ENCODE data around the gene CARS1.

Gene CARS1

DNA sequence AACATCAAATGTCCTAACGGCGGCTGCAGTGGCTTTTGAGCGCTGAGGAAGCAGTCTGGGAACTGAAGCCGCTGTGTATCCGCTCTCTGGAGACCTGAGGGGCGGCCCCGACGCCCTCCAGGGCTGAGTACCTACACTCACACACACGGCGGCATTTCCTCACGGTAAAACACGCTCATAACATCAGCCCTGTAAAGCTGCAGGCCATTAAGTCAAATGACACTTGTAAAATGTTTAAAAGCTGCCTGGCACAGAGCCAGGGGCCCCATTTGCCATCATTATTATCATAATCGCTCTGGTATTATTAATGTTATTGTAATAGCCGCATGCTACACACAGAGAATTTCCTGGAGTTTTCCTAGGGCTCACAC is 5.1 kb downstream of the CARS1 start:
- no peak for TF ChIP-seq FOXP2 (optimal IDR thresholded peaks at IDR 0.05; ENCODE audit: borderline replicate concordance, extremely low read depth, extremely low read length, insufficient read depth)
- TF ChIP-seq POLR2AphosphoS5 (IDR thresholded peaks at IDR 0.05; ENCODE audit: low read depth, low read length) = no peak; the same call in 1 of the 2 replicates
- TF ChIP-seq, protein P1, sequence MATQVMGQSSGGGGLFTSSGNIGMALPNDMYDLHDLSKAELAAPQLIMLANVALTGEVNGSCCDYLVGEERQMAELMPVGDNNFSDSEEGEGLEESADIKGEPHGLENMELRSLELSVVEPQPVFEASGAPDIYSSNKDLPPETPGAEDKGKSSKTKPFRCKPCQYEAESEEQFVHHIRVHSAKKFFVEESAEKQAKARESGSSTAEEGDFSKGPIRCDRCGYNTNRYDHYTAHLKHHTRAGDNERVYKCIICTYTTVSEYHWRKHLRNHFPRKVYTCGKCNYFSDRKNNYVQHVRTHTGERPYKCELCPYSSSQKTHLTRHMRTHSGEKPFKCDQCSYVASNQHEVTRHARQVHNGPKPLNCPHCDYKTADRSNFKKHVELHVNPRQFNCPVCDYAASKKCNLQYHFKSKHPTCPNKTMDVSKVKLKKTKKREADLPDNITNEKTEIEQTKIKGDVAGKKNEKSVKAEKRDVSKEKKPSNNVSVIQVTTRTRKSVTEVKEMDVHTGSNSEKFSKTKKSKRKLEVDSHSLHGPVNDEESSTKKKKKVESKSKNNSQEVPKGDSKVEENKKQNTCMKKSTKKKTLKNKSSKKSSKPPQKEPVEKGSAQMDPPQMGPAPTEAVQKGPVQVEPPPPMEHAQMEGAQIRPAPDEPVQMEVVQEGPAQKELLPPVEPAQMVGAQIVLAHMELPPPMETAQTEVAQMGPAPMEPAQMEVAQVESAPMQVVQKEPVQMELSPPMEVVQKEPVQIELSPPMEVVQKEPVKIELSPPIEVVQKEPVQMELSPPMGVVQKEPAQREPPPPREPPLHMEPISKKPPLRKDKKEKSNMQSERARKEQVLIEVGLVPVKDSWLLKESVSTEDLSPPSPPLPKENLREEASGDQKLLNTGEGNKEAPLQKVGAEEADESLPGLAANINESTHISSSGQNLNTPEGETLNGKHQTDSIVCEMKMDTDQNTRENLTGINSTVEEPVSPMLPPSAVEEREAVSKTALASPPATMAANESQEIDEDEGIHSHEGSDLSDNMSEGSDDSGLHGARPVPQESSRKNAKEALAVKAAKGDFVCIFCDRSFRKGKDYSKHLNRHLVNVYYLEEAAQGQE (IDR thresholded peaks at IDR 0.05; ENCODE audit: insufficient read depth in 1 of 2, low read depth in 2 of 2, low read length in 2 of 2) = no peak
- TF ChIP-seq TAF1 (IDR thresholded peaks at IDR 0.05; ENCODE audit: borderline replicate concordance, insufficient read depth, low read length) = no peak
- TF ChIP-seq SIN3A (IDR thresholded peaks at IDR 0.05; ENCODE audit: borderline replicate concordance, insufficient read depth, low read length) = no peak

DNA sequence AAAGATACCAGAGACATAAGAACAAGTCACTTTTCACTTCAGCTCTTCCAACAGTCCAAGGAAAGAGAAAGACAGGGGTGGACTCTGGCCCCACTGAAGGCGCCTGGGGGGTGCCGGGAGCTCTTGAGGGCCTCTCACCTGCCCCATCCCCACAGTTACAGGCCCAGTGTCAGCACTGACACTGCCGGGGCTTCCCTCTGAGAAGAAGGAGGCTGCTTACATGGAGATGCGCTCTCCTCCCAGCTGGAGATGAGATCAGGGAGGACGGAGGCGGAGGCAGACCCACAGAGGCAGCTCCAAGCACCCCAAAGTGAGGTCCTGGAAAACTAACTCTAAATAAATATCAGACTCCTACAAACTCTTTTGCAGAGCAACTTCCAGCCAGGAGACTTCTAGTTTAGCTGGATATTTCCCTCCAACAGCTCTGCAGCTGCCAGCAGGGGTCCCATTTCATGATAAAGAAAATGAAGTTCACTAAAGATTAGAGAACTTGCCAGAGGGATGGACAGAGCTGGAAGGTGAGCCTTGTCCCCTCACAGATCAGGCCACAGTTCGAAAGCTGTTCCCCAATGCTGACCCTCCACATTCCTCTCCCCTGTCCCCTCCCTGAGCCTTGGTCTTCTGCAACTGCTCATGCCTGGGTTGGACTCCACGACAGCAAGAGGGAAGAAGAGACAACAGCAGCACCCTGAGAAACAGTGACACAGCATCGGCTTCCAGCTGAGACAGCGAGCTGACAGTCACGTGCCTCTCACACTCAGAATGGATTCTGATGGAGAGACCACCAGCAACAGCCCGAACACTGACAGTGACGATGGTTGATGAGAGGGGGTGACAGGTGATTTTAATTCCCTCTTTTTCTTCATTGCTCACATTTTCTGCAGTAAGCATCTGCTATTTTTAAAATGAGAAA is 5.8 kb downstream of the CARS1 start:
- TF ChIP-seq SIN3A (IDR thresholded peaks at IDR 0.05; ENCODE audit: borderline replicate concordance, insufficient read depth, low read length) = no peak
- TF ChIP-seq, protein P1 (IDR thresholded peaks at IDR 0.05; ENCODE audit: insufficient read depth in 1 of 2, low read depth in 2 of 2, low read length in 2 of 2) = no peak
- TF ChIP-seq POLR2AphosphoS5 (IDR thresholded peaks at IDR 0.05; ENCODE audit: low read depth, low read length) = no peak
- no peak for TF ChIP-seq FOXP2 (optimal IDR thresholded peaks at IDR 0.05; ENCODE audit: borderline replicate concordance, extremely low read depth, extremely low read length, insufficient read depth)
- no peak for TF ChIP-seq TAF1 (IDR thresholded peaks at IDR 0.05; ENCODE audit: borderline replicate concordance, insufficient read depth, low read length)

DNA sequence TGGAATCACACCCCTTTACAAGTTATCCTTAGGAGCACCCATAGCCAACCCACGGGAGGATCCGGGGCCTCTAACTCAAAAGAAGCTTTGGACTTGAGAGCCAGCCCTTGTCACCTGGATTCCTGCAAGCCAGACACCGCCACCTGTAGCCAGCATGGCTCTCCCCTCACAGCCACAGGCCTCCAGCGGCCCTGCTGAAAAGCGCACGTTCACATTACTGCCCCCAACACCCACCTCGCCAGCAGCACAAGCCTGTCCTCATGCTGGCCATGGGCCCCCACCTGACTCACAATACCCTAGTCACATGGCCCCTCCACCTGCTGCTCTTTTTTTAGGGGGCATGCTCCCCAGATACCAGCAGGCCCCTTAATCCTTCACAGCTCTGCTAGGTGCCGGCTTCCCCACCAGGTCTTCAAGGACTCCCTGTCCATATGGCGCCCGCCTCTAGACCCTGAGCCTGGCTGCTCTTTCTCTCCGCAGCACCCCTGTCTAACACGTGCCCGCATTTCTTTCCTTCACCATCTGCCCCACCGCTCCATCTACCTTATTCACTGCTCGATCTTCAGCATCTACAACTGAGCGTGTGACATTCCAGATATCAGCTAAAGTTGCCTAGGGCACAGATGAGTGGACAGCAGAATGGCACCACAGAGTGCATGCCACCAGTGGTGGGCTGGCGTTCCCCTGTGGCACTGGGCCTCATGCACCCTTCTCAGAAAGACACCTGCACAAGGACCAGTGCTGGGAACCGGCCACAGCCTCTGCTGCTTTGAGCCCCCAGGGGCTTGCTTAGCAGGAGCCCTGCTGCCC is 6.6 kb downstream of the CARS1 start:
- TF ChIP-seq POLR2AphosphoS5 (IDR thresholded peaks at IDR 0.05; ENCODE audit: low read depth, low read length) = no peak

DNA sequence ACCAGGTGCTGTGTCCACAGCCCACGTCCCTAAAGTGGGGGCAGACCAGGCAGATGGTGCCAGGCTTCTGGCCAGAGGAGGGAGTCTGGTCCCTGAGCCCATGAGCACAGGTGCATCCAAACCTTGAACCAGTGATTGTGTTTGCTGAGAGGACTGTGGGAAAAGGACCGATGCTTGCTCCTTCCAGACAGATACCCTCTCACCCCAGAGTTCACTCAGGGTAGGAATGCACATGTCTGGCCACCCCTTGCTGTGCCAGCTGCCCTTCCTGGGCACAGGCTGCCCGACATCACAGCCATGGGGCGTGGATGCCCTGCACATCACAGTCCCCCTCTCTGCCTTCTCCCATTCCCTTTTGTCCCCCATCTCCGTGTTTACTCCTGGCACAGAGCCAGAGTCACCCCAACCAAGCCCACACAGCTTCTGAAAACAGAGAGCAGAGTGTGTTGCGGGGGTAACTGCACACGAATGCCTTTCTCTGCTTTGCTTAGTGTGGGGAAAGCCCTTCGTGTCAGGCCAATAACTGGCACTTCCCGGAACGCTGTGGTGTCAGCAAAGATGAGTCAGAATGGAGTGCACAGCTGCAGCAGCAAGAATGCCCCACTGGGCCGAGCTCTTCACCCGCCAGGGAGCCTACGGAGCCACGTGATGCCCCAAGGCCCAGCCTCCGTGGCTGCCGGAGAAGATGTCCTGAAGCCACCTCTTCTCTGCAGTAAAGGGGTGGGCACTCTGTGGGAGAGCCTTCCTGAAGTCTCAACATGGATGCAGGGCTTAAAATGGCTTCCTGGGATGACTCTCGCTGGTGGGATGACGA is 7.6 kb downstream of the CARS1 start:
- TF ChIP-seq FOXP2 (optimal IDR thresholded peaks at IDR 0.05; ENCODE audit: borderline replicate concordance, extremely low read depth, extremely low read length, insufficient read depth) (peak; percentile 68), TAF1 (IDR thresholded peaks at IDR 0.05; ENCODE audit: borderline replicate concordance, insufficient read depth, low read length) (peak; percentile 34; the same call in 1 of the 2 replicates), SIN3A (IDR thresholded peaks at IDR 0.05; ENCODE audit: borderline replicate concordance, insufficient read depth, low read length) (no peak), POLR2AphosphoS5 (IDR thresholded peaks at IDR 0.05; ENCODE audit: low read depth, low read length) (no peak)
- TF ChIP-seq, protein P1 (IDR thresholded peaks at IDR 0.05; ENCODE audit: insufficient read depth in 1 of 2, low read depth in 2 of 2, low read length in 2 of 2) = 0 out of 4 replicates have a peak, but pooled peaks of 1 of the 2 experiments have one; percentile 41

DNA sequence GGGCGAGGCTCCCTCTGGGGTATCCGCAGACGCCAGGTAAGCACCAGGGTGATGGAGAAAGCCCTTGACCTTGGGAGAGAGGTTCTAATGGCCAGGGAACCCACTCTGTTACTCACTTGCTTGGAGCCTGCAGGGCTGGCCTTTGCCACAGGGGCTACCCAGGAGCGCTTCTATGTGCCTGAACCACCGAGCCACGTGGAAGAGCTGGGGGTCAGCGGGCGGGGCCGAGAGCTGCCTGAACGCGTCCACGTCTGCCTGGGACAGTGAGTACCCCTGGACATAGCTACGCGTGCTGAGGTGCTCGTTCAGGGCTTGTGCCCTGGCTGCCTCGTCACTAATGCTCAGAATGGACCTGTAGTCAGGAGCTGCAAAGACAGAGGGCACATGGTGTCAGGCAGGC is 9.6 kb downstream of the CARS1 start:
- TF ChIP-seq FOXP2 (optimal IDR thresholded peaks at IDR 0.05; ENCODE audit: borderline replicate concordance, extremely low read depth, extremely low read length, insufficient read depth) = no peak
- TF ChIP-seq, protein P1 (IDR thresholded peaks at IDR 0.05; ENCODE audit: insufficient read depth in 1 of 2, low read depth in 2 of 2, low read length in 2 of 2) = no peak
- TF ChIP-seq POLR2AphosphoS5 (IDR thresholded peaks at IDR 0.05; ENCODE audit: low read depth, low read length) = no peak
- TF ChIP-seq TAF1 (IDR thresholded peaks at IDR 0.05; ENCODE audit: borderline replicate concordance, insufficient read depth, low read length) = no peak
- TF ChIP-seq SIN3A (IDR thresholded peaks at IDR 0.05; ENCODE audit: borderline replicate concordance, insufficient read depth, low read length) = no peak
